Karpas-422 (cell line): ENCODE measurements around the gene ZMIZ1. TPM values are rescaled to one million over a fixed set of nuclear protein-coding genes. Genes with fewer than 3 reads are reported as not detected.

ENCODE experiments used
- DNase-seq: peaks from one replicate; pipeline ENCODE4 v3.0.0-alpha.2; 2015
- H2AFZ ChIP-seq: fragments of 200-600 bp; sonication (generic); 2 replicates; pipeline ENCODE4 v1.6.1; 2014; ENCODE audit warnings: antibody characterized with exemption, low read length, mixed read lengths
- H3K27ac ChIP-seq: fragments of 200-600 bp; sonication (generic); 2 replicates; pipeline ENCODE4 v1.5.1; 2014; ENCODE audit warnings: mild to moderate bottlenecking, low read length, moderate library complexity
- H3K27me3 ChIP-seq: fragments of 200-600 bp; sonication (generic); 2 replicates; pipeline ENCODE4 v1.6.1; 2014; ENCODE audit warnings: low read length, mixed read lengths
- H3K36me3 ChIP-seq: fragments of 200-600 bp; sonication (generic); 2 replicates; pipeline ENCODE4 v1.6.1; 2014; ENCODE audit warnings: low read length, mixed read lengths; ENCODE audit not compliant: insufficient read depth
- H3K4me1 ChIP-seq: fragments of 200-600 bp; sonication (generic); 2 replicates; pipeline ENCODE4 v1.6.1; 2014; ENCODE audit warnings: mild to moderate bottlenecking, low read length, mixed read lengths
- H3K4me2 ChIP-seq: fragments of 200-600 bp; sonication (generic); 2 replicates; pipeline ENCODE4 v1.6.1; 2014; ENCODE audit warnings: low read length, low read depth, mild to moderate bottlenecking; ENCODE audit not compliant: poor library complexity, severe bottlenecking
- H3K4me3 ChIP-seq: fragments of 200-600 bp; sonication (generic); 2 replicates; pipeline ENCODE4 v1.5.1; 2014; ENCODE audit warnings: mild to moderate bottlenecking, antibody characterized with exemption, low read length, mixed read lengths
- H3K79me2 ChIP-seq: fragments of 200-600 bp; sonication (generic); 2 replicates; pipeline ENCODE4 v1.6.1; 2014; ENCODE audit warnings: mild to moderate bottlenecking, low read length, mixed read lengths
- H3K9ac ChIP-seq: fragments of 200-600 bp; sonication (generic); 2 replicates; pipeline ENCODE4 v1.6.0; 2014; ENCODE audit warnings: low read length
- H3K9me2 ChIP-seq: fragments of 200-600 bp; sonication (generic), shearing (Covaris generic); replicated peaks from 2 replicates; pipeline ENCODE4 v1.6.0; 2014; ENCODE audit warnings: mild to moderate bottlenecking, low read length, moderate library complexity; ENCODE audit not compliant: insufficient read depth
- H3K9me3 ChIP-seq: fragments of 300-700, 200-600 bp; sonication (generic); 2 replicates; pipeline ENCODE4 v1.6.1; 2014; ENCODE audit warnings: low read length, mixed read lengths
- H4K20me1 ChIP-seq: fragments of 200-600 bp; sonication (generic); 2 replicates; pipeline ENCODE4 v1.6.1; 2014; ENCODE audit warnings: mild to moderate bottlenecking, antibody characterized with exemption, low read length, low read depth; ENCODE audit not compliant: insufficient read depth
- total RNA-seq: library from RNA; depleted of rRNA; stranded (reverse); fragments of >200 nt; shearing (Covaris generic); gene quantifications from 2 replicates; pipeline ENCODE4 v1.2.3, GENCODE V29; 2014; ENCODE audit warnings: low replicate concordance

ZMIZ1 gene
- total RNA-seq, 1 experiment from 2014 or later, result 73.1 TPM

- H3K9me3 ChIP-seq, result no peaks in the 10 kb centered on the region
- peaks cover 77% of the 10 kb centered on the region for H4K20me1 ChIP-seq
- peaks cover 39% of the 10 kb centered on the region for H3K4me1 ChIP-seq
- no peak overlapping the region for H3K4me2 ChIP-seq
- H3K4me3 ChIP-seq, result no peak overlapping the region
- H3K27ac ChIP-seq, result no peak overlapping the region
- no peak overlapping the region for H3K9ac ChIP-seq
- H3K36me3 ChIP-seq, result no peaks in the 10 kb centered on the region
- no peak overlapping the region for H2AFZ ChIP-seq
- DNase-seq, result no peak
- H3K9me2 ChIP-seq, result no peaks in the 10 kb centered on the region
- no peaks in the 10 kb centered on the region for H3K27me3 ChIP-seq
- H3K79me2 ChIP-seq, result no peaks in the 10 kb centered on the region
Measured at GRCh38 chr10:79103585-79103984, 34.8 kb downstream of the ZMIZ1 start.

GRCh38 chr10:79105150-79105739, 36.5 kb downstream of the ZMIZ1 start:
- H3K9ac ChIP-seq, result no peak overlapping the region
- H3K4me1 ChIP-seq, result peaks cover 34% of the 10 kb centered on the region
- H3K79me2 ChIP-seq, result no peaks in the 10 kb centered on the region
- no peak overlapping the region for H2AFZ ChIP-seq
- H3K27ac ChIP-seq, result no peak overlapping the region
- no peaks in the 10 kb centered on the region for H3K36me3 ChIP-seq
- no peak for DNase-seq
- H3K9me2 ChIP-seq, result no peaks in the 10 kb centered on the region
- H3K4me2 ChIP-seq, result no peak overlapping the region
- H3K27me3 ChIP-seq, result no peaks in the 10 kb centered on the region
- no peak overlapping the region for H3K4me3 ChIP-seq
- H4K20me1 ChIP-seq, result peaks cover 76% of the 10 kb centered on the region
- H3K9me3 ChIP-seq, result no peaks in the 10 kb centered on the region

GRCh38 chr10:79105818-79106217, 37.1 kb downstream of the ZMIZ1 start:
- Histone ChIP-seq H3K27me3 (no peaks in the 10 kb centered on the region), H3K79me2 (no peaks in the 10 kb centered on the region), H3K9ac (no peak overlapping the region), H3K4me2 (no peak overlapping the region), H2AFZ (no peak overlapping the region), H3K36me3 (no peaks in the 10 kb centered on the region), H3K9me2 (no peaks in the 10 kb centered on the region), H3K27ac (no peak overlapping the region), H3K4me3 (no peak overlapping the region), H3K4me1 (peaks cover 29% of the 10 kb centered on the region), H4K20me1 (peaks cover 76% of the 10 kb centered on the region), H3K9me3 (no peaks in the 10 kb centered on the region)
- no peak for DNase-seq

GRCh38 chr10:79106256-79107050, 37.7 kb downstream of the ZMIZ1 start:
- DNase-seq, result no peak
- H3K79me2 ChIP-seq, result no peaks in the 10 kb centered on the region

GRCh38 chr10:79107736-79108264, 39.0 kb downstream of the ZMIZ1 start:
- peaks cover 18% of the 10 kb centered on the region for H3K4me1 ChIP-seq
- H3K4me3 ChIP-seq, result no peak overlapping the region
- H3K79me2 ChIP-seq, result no peaks in the 10 kb centered on the region
- no peak overlapping the region for H3K9ac ChIP-seq
- no peak overlapping the region for H2AFZ ChIP-seq
- DNase-seq, result no peak
- no peaks in the 10 kb centered on the region for H3K9me2 ChIP-seq
- H4K20me1 ChIP-seq, result peaks cover 67% of the 10 kb centered on the region
- no peaks in the 10 kb centered on the region for H3K9me3 ChIP-seq
- H3K27me3 ChIP-seq, result no peaks in the 10 kb centered on the region
- no peak overlapping the region for H3K4me2 ChIP-seq
- no peaks in the 10 kb centered on the region for H3K36me3 ChIP-seq
- H3K27ac ChIP-seq, result no peak overlapping the region

More at GRCh38 chr10:79106256-79107050, 37.7 kb downstream of the ZMIZ1 start:
- Histone ChIP-seq H4K20me1 (peaks cover 72% of the 10 kb centered on the region), H3K4me1 (peaks cover 23% of the 10 kb centered on the region), H3K36me3 (no peaks in the 10 kb centered on the region), H2AFZ (no peak overlapping the region), H3K9ac (no peak overlapping the region), H3K27me3 (no peaks in the 10 kb centered on the region), H3K4me3 (no peak overlapping the region), H3K9me3 (no peaks in the 10 kb centered on the region), H3K9me2 (no peaks in the 10 kb centered on the region), H3K27ac (no peak overlapping the region), H3K4me2 (no peak overlapping the region)

GRCh38 chr10:79108728-79109127, 40.0 kb downstream of the ZMIZ1 start:
- Histone ChIP-seq H3K9ac (no peak overlapping the region), H3K9me3 (no peaks in the 10 kb centered on the region), H3K4me3 (no peak overlapping the region), H4K20me1 (peaks cover 68% of the 10 kb centered on the region), H3K27me3 (no peaks in the 10 kb centered on the region), H3K36me3 (no peaks in the 10 kb centered on the region), H3K9me2 (no peaks in the 10 kb centered on the region), H3K79me2 (no peaks in the 10 kb centered on the region), H3K4me2 (no peak overlapping the region), H3K27ac (no peak overlapping the region), H3K4me1 (peaks cover 18% of the 10 kb centered on the region), H2AFZ (no peak overlapping the region)
- no peak for DNase-seq

- Histone ChIP-seq H4K20me1 (peaks cover 52% of the 10 kb centered on the region), H3K79me2 (no peaks in the 10 kb centered on the region), H3K4me1 (peaks cover 16% of the 10 kb centered on the region)
Measured at GRCh38 chr10:79111427-79111826, 42.7 kb downstream of the ZMIZ1 start.

GRCh38 chr10:79111846-79112614, 43.3 kb downstream of the ZMIZ1 start:
- Histone ChIP-seq H3K27ac (no peak overlapping the region), H2AFZ (no peak overlapping the region), H3K36me3 (no peaks in the 10 kb centered on the region), H3K79me2 (no peaks in the 10 kb centered on the region), H3K27me3 (no peaks in the 10 kb centered on the region), H4K20me1 (peaks cover 46% of the 10 kb centered on the region), H3K9ac (no peak overlapping the region), H3K4me1 (peaks cover 10% of the 10 kb centered on the region), H3K9me3 (no peaks in the 10 kb centered on the region), H3K4me2 (no peak overlapping the region), H3K4me3 (no peak overlapping the region), H3K9me2 (no peaks in the 10 kb centered on the region)
- DNase-seq, result no peak

More at GRCh38 chr10:79111427-79111826, 42.7 kb downstream of the ZMIZ1 start:
- Histone ChIP-seq H3K36me3 (no peaks in the 10 kb centered on the region), H3K27ac (no peak overlapping the region), H3K4me3 (no peak overlapping the region), H3K27me3 (no peaks in the 10 kb centered on the region), H3K9me3 (no peaks in the 10 kb centered on the region), H3K9me2 (no peaks in the 10 kb centered on the region), H3K9ac (no peak overlapping the region), H2AFZ (no peak overlapping the region), H3K4me2 (no peak overlapping the region)
- DNase-seq, result no peak
